WTC11 (cell line): ENCODE measurements around the gene RETREG1.
"Not testable (repeated sequence)": the region's sequence is repeated elsewhere in the genome, so short reads cannot be mapped to it uniquely, and the experiment has no call there.

ENCODE experiments used
- ELF4 ChIP-seq: sonication (generic); formaldehyde crosslinking; IDR thresholded peaks from 2 replicates; pipeline ENCODE4 v1.8.1; 2022; ENCODE audit warnings: low read depth, mild to moderate bottlenecking, moderate library complexity, missing genetic modification reagents
- ZNF396 ChIP-seq: fragments of 250-450 bp; sonication (Bioruptor Pico); IDR thresholded peaks from 2 replicates; pipeline ENCODE4 v1.8.0; 2021; ENCODE audit warnings: mild to moderate bottlenecking, moderate library complexity, borderline replicate concordance
- TF ChIP-seq, protein P1 (sequence below): sonication (generic); formaldehyde crosslinking; IDR thresholded peaks from 2 replicates; pipeline ENCODE4 v1.8.1; 2022; ENCODE audit warnings: low read depth, missing genetic modification reagents, borderline replicate concordance
- TF ChIP-seq, protein P2 (sequence below): fragments of 200-600 bp; IDR thresholded peaks from 2 replicates; pipeline ENCODE4 v1.8.0; 2022; ENCODE audit warnings: antibody characterized with exemption
- TF ChIP-seq, protein P3 (sequence below): sonication (generic); formaldehyde crosslinking; IDR thresholded peaks from 2 replicates; pipeline ENCODE4 v1.8.0; 2023; ENCODE audit warnings: missing genetic modification reagents, mild to moderate bottlenecking, borderline replicate concordance

DNA sequence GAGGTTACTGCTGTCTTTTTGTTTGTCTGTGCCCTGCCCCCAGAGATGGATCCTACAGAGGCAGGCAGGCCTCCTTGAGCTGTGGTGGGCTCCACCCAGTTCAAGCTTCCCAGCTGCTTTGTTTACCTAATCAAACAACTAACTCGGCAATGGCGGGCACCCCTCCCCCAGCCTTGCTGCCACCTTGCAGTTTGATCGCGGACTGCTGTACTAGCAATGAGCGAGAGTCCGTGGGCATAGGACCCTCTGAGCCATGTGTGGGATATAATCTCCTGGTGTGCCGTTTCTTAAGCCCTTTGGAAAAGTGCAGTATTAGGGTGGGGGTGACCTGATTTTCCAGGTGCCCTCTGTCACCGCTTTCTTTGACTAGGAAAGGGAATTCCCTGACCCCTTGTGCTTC, 31.9 kb upstream of the RETREG1 start:
- TF ChIP-seq, protein P1, sequence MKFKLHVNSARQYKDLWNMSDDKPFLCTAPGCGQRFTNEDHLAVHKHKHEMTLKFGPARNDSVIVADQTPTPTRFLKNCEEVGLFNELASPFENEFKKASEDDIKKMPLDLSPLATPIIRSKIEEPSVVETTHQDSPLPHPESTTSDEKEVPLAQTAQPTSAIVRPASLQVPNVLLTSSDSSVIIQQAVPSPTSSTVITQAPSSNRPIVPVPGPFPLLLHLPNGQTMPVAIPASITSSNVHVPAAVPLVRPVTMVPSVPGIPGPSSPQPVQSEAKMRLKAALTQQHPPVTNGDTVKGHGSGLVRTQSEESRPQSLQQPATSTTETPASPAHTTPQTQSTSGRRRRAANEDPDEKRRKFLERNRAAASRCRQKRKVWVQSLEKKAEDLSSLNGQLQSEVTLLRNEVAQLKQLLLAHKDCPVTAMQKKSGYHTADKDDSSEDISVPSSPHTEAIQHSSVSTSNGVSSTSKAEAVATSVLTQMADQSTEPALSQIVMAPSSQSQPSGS (CRISPR knock-in tag), result not testable (repeated sequence)
- TF ChIP-seq, protein P2, sequence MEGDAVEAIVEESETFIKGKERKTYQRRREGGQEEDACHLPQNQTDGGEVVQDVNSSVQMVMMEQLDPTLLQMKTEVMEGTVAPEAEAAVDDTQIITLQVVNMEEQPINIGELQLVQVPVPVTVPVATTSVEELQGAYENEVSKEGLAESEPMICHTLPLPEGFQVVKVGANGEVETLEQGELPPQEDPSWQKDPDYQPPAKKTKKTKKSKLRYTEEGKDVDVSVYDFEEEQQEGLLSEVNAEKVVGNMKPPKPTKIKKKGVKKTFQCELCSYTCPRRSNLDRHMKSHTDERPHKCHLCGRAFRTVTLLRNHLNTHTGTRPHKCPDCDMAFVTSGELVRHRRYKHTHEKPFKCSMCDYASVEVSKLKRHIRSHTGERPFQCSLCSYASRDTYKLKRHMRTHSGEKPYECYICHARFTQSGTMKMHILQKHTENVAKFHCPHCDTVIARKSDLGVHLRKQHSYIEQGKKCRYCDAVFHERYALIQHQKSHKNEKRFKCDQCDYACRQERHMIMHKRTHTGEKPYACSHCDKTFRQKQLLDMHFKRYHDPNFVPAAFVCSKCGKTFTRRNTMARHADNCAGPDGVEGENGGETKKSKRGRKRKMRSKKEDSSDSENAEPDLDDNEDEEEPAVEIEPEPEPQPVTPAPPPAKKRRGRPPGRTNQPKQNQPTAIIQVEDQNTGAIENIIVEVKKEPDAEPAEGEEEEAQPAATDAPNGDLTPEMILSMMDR, result not testable (repeated sequence)
- TF ChIP-seq, protein P3, sequence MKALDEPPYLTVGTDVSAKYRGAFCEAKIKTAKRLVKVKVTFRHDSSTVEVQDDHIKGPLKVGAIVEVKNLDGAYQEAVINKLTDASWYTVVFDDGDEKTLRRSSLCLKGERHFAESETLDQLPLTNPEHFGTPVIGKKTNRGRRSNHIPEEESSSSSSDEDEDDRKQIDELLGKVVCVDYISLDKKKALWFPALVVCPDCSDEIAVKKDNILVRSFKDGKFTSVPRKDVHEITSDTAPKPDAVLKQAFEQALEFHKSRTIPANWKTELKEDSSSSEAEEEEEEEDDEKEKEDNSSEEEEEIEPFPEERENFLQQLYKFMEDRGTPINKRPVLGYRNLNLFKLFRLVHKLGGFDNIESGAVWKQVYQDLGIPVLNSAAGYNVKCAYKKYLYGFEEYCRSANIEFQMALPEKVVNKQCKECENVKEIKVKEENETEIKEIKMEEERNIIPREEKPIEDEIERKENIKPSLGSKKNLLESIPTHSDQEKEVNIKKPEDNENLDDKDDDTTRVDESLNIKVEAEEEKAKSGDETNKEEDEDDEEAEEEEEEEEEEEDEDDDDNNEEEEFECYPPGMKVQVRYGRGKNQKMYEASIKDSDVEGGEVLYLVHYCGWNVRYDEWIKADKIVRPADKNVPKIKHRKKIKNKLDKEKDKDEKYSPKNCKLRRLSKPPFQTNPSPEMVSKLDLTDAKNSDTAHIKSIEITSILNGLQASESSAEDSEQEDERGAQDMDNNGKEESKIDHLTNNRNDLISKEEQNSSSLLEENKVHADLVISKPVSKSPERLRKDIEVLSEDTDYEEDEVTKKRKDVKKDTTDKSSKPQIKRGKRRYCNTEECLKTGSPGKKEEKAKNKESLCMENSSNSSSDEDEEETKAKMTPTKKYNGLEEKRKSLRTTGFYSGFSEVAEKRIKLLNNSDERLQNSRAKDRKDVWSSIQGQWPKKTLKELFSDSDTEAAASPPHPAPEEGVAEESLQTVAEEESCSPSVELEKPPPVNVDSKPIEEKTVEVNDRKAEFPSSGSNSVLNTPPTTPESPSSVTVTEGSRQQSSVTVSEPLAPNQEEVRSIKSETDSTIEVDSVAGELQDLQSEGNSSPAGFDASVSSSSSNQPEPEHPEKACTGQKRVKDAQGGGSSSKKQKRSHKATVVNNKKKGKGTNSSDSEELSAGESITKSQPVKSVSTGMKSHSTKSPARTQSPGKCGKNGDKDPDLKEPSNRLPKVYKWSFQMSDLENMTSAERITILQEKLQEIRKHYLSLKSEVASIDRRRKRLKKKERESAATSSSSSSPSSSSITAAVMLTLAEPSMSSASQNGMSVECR (CRISPR knock-in tag), result not testable (repeated sequence)
- not testable (repeated sequence) for TF ChIP-seq ELF4; ZNF396 (CRISPR knock-in tag)
